ENCODE results near the gene KRTAP4-16.

GRCh38 chr17:41145261-41145660 lies 43.3 kb upstream of the KRTAP4-16 start:
- no peak for TF ChIP-seq POLR2A (IDR thresholded peaks at IDR 0.05)
- TF ChIP-seq, protein P1, sequence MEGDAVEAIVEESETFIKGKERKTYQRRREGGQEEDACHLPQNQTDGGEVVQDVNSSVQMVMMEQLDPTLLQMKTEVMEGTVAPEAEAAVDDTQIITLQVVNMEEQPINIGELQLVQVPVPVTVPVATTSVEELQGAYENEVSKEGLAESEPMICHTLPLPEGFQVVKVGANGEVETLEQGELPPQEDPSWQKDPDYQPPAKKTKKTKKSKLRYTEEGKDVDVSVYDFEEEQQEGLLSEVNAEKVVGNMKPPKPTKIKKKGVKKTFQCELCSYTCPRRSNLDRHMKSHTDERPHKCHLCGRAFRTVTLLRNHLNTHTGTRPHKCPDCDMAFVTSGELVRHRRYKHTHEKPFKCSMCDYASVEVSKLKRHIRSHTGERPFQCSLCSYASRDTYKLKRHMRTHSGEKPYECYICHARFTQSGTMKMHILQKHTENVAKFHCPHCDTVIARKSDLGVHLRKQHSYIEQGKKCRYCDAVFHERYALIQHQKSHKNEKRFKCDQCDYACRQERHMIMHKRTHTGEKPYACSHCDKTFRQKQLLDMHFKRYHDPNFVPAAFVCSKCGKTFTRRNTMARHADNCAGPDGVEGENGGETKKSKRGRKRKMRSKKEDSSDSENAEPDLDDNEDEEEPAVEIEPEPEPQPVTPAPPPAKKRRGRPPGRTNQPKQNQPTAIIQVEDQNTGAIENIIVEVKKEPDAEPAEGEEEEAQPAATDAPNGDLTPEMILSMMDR (IDR thresholded peaks at IDR 0.05 in 4 of 5, conservative IDR thresholded peaks at IDR 0.05 in 1 of 5): no peak
